Activated naive CD4-positive, alpha-beta T cell treated with anti-CD3 and anti-CD28 coated beads for 36 hours (primary cell): Measurements from ENCODE around the gene SLC19A1. TPM values are rescaled to one million over a fixed set of nuclear protein-coding genes. Genes with fewer than 3 reads are reported as not detected.

Experiments used
- CTCF ChIA-PET: fragments of 350-600 bp; sonication (Branson Sonifier 250); formaldehyde crosslinking; loops from one replicate; lab custom pipeline; 2021; ENCODE audit warnings: antibody characterized with exemption; lab: Charles Lee
- DNase-seq: peaks from one replicate; pipeline ENCODE4 v3.0.0-alpha.2; 2020
- H3K27ac Mint-ChIP-seq: one replicate; pipeline ENCODE4 v1.8.0; 2021; ENCODE audit warnings: mild to moderate bottlenecking, mixed read lengths
- H3K27me3 Mint-ChIP-seq: one replicate; pipeline ENCODE4 v1.8.0; 2021; ENCODE audit warnings: low read depth, mixed read lengths
- H3K36me3 Mint-ChIP-seq: one replicate; pipeline ENCODE4 v1.8.0; 2021; ENCODE audit warnings: low read depth, mixed read lengths
- H3K4me1 Mint-ChIP-seq: one replicate; pipeline ENCODE4 v1.8.0; 2021; ENCODE audit warnings: low read depth, mixed read lengths
- H3K4me3 Mint-ChIP-seq: one replicate; pipeline ENCODE4 v1.8.0; 2021; ENCODE audit warnings: mild to moderate bottlenecking, moderate library complexity, mixed read lengths
- H3K9me3 Mint-ChIP-seq: one replicate; pipeline ENCODE4 v1.8.0; 2021; ENCODE audit warnings: mixed read lengths
- intact Hi-C: fragments of 100-400 bp; cut with micrococcal nuclease; formaldehyde crosslinking; loops from one replicate; pipeline ENCODE4 v1.15.1; 2023
- total RNA-seq, 2 experiments: library from RNA; stranded (reverse); gene quantifications; one replicate each; pipeline ENCODE4 v1.2.3, GENCODE V29; 2021

Gene SLC19A1
- total RNA-seq, 2 experiments from 2014 or later, result 32.2 to 33.0 TPM

DNA sequence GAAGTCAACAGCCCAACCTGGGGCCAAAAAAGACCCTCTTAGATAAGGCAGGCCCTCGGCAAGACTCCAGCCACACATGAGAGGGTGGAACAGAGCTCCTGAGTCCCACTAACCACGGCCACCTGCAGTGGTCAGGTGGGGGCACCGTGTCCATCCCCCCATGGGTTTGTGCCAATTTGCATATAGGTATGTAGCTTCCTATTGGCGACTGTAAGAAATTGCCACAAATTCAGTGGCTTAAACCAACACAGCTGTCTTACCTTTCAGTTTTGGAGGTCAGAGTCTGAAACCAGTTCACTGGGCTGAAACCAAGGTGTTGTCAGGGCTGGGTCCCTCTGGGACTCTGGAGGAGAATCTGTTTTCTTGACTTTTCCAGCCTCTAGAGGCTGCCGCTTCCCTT is 77.9 kb downstream of the SLC19A1 start:
- intact Hi-C loops, result no loop called here
- no peak overlapping the region for H3K27ac Mint-ChIP-seq

DNA sequence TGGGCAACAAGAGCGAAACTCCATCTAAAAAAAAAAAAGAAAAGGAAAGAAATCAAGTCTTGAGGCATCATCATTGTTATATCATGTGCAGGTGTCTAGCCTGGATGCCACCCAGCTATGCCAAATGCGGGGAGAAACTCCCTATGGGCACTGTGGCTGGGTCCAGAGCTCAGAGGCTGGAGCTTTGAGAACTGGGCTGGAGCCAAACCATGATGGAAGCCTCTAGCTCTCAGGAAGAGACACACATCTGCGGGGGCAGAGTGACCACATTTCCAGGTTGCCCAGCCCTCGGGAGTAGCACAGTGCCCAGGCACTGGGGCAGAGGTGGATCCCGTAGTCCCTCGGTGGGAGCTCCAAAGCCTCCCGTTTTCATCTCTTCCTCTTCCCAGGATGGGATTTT is 78.4 kb downstream of the SLC19A1 start:
- Mint-ChIP-seq H3K4me1 (no peaks in the 10 kb centered on the region), H3K27me3 (no peaks in the 10 kb centered on the region), H3K9me3 (peaks cover 10% of the 10 kb centered on the region), H3K36me3 (no peaks in the 10 kb centered on the region), H3K27ac (no peak overlapping the region), H3K4me3 (no peak overlapping the region)
- DNase-seq, result no peak
- CTCF ChIA-PET, result interaction anchor here (0.9 kb wide), 1 partner anchor 13 kb away, joined by 3 read pairs; no protein-coding TSS in a partner anchor
- intact Hi-C loops, result no loop called here

More for the DNA sequence above, 77.9 kb downstream of the SLC19A1 start:
- Mint-ChIP-seq H3K4me1 (no peaks in the 10 kb centered on the region), H3K27me3 (no peaks in the 10 kb centered on the region), H3K9me3 (peaks cover 10% of the 10 kb centered on the region), H3K4me3 (no peak overlapping the region), H3K36me3 (no peaks in the 10 kb centered on the region)
- no peak for DNase-seq
- CTCF ChIA-PET, result interaction anchor here (0.9 kb wide), 1 partner anchor 13 kb away, joined by 3 read pairs; no protein-coding TSS in a partner anchor

DNA sequence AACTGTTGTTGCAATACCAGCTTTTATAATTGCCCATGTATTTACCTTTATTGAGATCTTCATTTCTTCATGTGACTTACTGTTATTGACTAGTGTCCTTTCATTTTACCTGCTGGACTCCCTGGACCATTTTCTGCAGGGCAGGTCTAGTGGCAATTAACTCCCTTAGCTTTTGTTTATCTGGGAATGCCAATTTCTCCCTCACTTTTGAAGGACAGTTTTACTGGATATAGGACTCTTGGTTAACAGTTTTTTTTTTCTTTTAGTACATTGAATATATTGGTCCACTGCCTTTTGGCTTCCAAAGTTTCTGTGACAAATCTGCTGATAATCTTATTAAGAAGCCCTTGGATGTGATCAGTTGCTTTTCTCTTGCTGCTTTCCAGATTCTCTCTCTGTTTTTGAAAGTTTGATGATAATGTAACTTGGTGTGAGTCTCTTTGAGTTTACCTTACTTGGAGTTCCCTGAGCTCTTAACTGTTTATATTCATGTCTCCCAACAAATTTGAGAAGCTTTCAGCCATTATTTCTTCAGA is 80.4 kb downstream of the SLC19A1 start:
- Mint-ChIP-seq H3K9me3 (peaks cover 10% of the 10 kb centered on the region), H3K4me3 (no peak overlapping the region), H3K4me1 (no peaks in the 10 kb centered on the region), H3K27ac (no peak overlapping the region), H3K27me3 (no peaks in the 10 kb centered on the region), H3K36me3 (no peaks in the 10 kb centered on the region)
- CTCF ChIA-PET, result interaction anchor here (1.2 kb wide), 1 partner anchor 22 kb away, joined by 3 read pairs; no protein-coding TSS in a partner anchor
- intact Hi-C loops, result no loop called here
- no peak for DNase-seq

DNA sequence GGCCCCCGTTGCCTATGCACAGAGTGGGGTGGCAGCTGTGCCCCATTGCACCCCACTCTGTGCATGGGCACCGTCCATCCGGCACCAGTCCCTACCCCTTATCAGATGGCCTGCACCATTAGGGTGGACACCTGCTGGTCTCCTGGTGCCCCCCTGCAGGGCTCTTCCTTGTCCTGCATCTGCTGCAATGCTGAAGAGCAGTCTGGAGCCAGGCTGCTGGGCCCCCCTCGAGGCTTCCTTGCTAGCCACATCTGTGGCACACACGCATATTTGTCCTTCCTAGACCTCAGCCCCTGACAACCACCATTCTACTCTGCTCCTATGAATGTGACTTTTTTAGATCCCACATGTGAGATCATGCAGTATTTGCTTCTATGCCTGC is 80.9 kb downstream of the SLC19A1 start:
- Mint-ChIP-seq H3K4me1 (no peaks in the 10 kb centered on the region), H3K9me3 (peaks cover 10% of the 10 kb centered on the region), H3K27ac (no peak overlapping the region), H3K27me3 (no peaks in the 10 kb centered on the region), H3K36me3 (no peaks in the 10 kb centered on the region), H3K4me3 (no peak overlapping the region)
- no peak for DNase-seq
- CTCF ChIA-PET, result interaction anchor here (1.2 kb wide), 1 partner anchor 21 kb away, joined by 3 read pairs; no protein-coding TSS in a partner anchor
- intact Hi-C loops, result no loop called here

DNA sequence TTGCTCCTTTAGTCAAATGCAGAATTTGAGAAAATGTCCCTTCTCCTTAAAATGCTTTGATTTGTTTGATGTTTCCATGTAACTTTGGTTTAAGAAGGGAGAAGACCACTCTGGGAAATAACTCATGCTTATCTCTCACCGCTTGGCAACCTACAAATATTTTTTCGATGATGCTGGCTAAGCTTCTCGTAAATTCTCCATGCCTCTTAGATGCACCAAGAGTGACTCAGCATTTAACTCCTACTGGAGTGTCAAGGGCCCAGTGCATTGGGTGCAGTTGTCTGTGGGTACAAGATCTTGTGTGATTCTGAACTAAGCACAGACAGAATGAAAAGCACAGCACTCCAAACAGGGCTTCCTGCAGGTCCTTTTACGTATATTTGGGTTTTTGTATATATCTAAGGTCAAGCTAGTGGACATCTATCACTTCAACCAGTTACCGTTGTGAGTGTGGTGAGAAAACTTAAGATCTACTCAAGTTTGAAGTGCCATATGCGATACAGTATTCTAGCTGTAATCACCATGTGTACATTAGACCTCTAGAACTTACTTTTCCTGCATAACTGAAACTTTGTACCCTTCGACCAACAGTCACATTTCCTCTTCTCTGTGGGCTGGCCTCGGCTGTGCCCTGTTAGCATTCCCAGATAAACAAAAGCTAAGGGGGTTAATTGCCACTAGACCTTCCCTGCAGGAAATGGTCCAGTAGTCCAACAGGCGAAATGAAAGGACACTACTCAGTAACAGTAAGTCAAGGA is 81.5 kb downstream of the SLC19A1 start:
- Mint-ChIP-seq H3K27me3 (no peaks in the 10 kb centered on the region), H3K4me1 (no peaks in the 10 kb centered on the region), H3K4me3 (no peak overlapping the region), H3K9me3 (peaks cover 10% of the 10 kb centered on the region), H3K36me3 (no peaks in the 10 kb centered on the region), H3K27ac (no peak overlapping the region)
- CTCF ChIA-PET, result interaction anchor here (1.2 kb wide), 1 partner anchor 21 kb away, joined by 3 read pairs; no protein-coding TSS in a partner anchor
- no peak for DNase-seq
- intact Hi-C loops, result no loop called here

DNA sequence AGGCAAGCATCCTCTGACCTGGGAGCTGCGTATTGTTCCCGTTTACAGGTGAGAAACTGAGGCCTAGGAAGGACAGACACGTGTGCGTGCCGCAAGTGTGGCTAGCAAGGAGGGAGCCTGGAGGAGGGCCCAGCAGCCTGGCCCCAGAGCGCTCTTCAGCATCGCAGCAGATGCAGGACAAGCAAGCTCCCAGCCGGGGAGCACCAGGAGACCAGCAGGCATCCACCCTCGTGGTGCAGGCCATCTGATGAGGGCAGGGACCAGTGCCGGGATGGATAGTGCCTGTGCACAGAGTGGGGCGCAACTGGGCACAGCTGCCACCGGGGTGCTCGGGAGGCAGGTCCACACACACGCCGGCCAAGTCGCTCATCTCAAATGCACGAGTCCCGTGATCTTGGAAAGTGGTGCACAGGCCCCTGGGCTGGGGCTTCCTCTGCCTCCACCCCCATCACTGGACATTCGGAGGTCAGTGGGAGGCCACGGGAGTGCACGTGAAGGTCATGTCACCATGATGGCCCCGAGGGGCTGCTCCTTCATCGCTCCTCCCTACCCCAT is 82.2 kb downstream of the SLC19A1 start:
- no peak overlapping the region for H3K27ac Mint-ChIP-seq
- no peak overlapping the region for H3K4me3 Mint-ChIP-seq
- H3K36me3 Mint-ChIP-seq, result no peaks in the 10 kb centered on the region
- no peak for DNase-seq
- peaks cover 10% of the 10 kb centered on the region for H3K9me3 Mint-ChIP-seq
- H3K4me1 Mint-ChIP-seq, result no peaks in the 10 kb centered on the region
- CTCF ChIA-PET, result no interaction called here
- intact Hi-C loops, result no loop called here
- H3K27me3 Mint-ChIP-seq, result no peaks in the 10 kb centered on the region

DNA sequence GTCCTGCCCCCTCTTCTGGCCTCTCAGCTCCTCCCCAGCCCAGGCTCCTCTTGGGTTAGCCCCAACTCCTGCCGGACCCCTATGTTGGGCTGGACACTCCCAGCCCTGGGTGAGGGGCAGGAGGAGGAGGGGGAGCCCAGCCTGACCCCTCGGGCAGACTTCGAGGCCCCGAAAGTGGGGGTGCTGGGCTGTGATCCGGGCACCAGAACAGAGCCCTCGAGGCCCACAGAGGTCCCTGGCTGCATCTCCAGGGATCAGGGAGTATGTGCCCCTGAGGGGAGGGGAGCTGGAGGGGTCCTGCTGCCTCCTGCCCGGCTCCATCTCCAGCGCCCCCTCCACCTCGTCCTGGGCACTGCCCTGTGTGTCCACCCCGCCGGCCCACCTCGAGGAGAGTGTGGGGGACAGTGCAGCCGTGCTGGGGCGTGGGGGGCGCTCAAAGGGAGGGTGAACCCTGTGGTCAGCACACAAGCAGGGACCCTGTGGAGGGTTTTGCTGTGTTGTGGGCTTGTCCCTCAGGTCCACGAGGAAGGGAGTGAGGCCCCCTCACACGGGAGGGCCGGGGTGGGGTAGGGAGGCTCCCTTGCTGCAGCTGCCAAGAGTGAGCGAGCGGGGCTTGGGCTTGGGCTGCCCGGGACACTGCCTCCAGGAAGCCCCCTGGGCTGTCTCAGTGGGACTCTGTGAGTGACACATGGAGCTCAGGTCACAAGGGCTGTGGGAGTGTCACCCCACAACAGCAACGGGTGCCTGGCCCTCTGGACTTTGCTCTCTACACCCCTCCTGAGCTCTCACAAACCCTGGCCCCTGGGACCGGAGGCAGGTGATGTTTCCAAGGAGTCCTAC is 82.8 kb downstream of the SLC19A1 start:
- no peak for DNase-seq
- H3K4me3 Mint-ChIP-seq, result no peak overlapping the region
- H3K36me3 Mint-ChIP-seq, result no peaks in the 10 kb centered on the region
- H3K27me3 Mint-ChIP-seq, result no peaks in the 10 kb centered on the region
- H3K27ac Mint-ChIP-seq, result no peak overlapping the region
- peaks cover 10% of the 10 kb centered on the region for H3K9me3 Mint-ChIP-seq
- intact Hi-C loops, result no loop called here
- no peaks in the 10 kb centered on the region for H3K4me1 Mint-ChIP-seq
- CTCF ChIA-PET, result no interaction called here

DNA sequence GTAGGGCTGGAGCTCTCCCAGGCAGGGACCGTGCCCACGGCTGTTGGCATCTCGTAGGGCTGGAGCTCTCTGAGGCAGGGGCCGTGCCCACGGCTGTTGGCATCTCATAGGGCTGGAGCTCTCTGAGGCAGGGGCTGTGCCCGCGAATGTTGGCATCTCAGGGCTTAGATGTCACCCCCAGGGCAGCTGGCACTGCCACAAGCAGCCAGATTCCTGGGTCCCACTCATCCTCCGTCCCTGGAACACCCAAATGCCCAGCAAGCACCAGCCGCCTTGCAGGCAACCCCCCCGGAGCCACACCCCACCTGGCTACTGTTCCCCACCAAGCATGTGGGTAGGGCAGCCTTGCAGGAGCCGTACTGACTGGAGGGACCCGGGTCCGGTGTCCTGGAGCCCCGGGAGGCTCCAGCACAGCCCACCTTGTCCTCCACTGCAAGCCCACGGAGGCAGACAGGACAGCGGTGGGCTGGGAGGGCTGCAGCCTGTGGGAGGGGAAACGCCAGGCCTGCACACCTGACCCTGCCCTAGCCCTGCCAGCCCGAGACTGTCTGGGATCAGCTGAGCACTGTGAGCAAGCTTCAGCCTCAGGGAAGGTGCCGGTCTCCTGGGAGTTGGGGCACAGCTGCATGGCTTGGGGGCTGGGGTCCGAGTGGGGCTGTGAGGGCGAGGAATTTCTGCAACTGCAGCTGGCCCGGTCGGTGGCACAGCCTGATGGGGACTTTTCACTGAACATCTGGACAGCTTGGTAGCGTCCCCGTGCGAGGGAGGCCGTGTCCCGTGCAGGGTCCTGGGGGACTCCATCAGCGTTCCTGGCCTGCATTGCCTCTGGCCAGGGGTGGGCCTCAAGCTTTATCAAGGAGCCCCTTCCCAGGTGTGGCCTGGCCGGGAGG is 83.7 kb downstream of the SLC19A1 start:
- no peaks in the 10 kb centered on the region for H3K4me1 Mint-ChIP-seq
- peaks cover 10% of the 10 kb centered on the region for H3K9me3 Mint-ChIP-seq
- CTCF ChIA-PET, result interaction anchor here (1.2 kb wide), 1 partner anchor 9 kb away, joined by 3 read pairs; no protein-coding TSS in a partner anchor
- no peak overlapping the region for H3K4me3 Mint-ChIP-seq
- H3K36me3 Mint-ChIP-seq, result no peaks in the 10 kb centered on the region
- H3K27me3 Mint-ChIP-seq, result no peaks in the 10 kb centered on the region
- H3K27ac Mint-ChIP-seq, result no peak overlapping the region
- no peak for DNase-seq
- intact Hi-C loops, result no loop called here

DNA sequence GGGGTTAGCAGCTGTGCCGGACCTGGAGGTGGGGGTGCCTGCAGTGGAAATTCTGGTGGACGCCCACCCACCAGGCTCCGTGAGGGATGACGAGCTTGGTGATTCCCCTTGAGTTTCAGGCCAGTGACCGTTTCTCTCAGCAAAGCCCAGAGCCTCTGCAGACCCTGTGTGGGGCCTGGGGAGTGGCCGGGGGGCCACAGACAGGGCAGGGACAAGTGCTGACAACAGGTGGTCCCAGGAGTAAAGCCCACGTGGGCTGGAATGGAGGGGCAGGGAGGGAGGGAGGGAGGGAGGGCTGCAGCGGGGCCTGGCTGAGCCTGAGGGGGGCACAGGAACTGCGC is 84.4 kb downstream of the SLC19A1 start:
- Mint-ChIP-seq H3K27ac (no peak overlapping the region), H3K27me3 (no peaks in the 10 kb centered on the region), H3K9me3 (peaks cover 10% of the 10 kb centered on the region), H3K4me3 (no peak overlapping the region), H3K4me1 (no peaks in the 10 kb centered on the region), H3K36me3 (no peaks in the 10 kb centered on the region)
- CTCF ChIA-PET, result interaction anchor here (1.2 kb wide), 1 partner anchor 10 kb away, joined by 3 read pairs; no protein-coding TSS in a partner anchor
- intact Hi-C loops, result no loop called here
- no peak for DNase-seq

DNA sequence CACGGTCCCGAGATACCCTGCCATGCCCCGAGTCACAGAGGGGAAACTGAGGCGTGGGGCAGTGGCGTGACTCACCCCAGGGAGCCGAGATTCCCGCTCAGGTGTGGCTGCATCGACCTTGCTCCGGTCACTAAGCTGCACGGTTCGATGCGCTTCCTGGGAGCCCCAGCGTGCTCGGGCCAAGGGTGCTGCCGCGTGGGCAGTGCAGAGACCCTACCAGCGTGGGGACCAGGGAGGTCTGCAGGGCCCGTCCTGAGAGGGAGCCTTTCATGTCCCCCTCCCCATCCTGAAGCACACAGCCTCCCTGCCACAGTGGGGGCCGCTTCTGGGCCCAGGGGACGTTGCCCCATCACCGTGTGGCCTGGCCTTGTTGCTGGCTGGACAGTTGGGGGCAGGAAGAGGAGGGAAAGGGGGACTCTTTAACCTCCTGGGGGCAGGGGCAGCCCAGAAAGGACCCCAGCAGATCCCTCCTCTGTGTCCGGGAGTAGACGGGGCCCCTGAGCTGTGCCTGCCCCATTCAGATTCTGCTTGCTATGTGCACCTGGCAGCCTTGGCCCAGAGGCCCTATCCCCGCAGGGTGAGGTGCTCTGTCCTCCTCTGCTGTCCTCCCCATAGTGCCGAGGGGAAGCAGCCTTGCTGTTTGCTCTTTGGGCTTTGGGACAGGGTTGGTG is 84.9 kb downstream of the SLC19A1 start:
- no peaks in the 10 kb centered on the region for H3K4me1 Mint-ChIP-seq
- no peak overlapping the region for H3K4me3 Mint-ChIP-seq
- H3K9me3 Mint-ChIP-seq, result peaks cover 9% of the 10 kb centered on the region
- no peak overlapping the region for H3K27ac Mint-ChIP-seq
- H3K36me3 Mint-ChIP-seq, result no peaks in the 10 kb centered on the region
- intact Hi-C loops, result no loop called here
- H3K27me3 Mint-ChIP-seq, result no peaks in the 10 kb centered on the region
- no peak for DNase-seq
- CTCF ChIA-PET, result interaction anchor here (1.2 kb wide), 1 partner anchor 10 kb away, joined by 3 read pairs; no protein-coding TSS in a partner anchor

DNA sequence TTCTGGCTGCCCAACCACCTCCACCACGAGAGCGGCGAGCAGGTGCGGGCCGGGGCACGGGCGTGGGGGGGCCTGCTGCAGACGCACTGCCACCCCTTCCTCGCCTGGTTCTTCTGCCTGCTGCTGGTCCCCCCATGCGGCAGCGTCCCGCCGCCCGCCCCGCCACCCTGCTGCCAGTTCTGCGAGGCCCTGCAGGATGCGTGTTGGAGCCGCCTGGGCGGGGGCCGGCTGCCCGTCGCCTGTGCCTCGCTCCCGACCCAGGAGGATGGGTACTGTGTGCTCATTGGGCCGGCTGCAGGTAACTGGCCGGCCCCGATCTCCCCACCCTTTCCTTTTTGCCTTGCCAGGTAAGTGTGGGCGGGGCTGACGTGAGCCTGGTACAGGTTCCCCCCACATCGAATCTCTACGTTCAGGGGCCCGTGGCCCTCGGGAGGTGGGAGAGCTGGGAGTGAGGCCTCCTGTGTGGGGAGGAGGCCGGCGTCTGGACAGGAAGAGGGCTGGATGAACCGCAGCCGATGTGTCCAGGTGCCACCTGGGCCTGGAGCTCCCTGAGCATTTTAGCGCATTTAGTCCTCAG is 85.6 kb downstream of the SLC19A1 start:
- Mint-ChIP-seq H3K4me1 (no peaks in the 10 kb centered on the region), H3K27ac (no peak overlapping the region), H3K4me3 (no peak overlapping the region), H3K27me3 (no peaks in the 10 kb centered on the region), H3K9me3 (peaks cover 3% of the 10 kb centered on the region), H3K36me3 (no peaks in the 10 kb centered on the region)
- CTCF ChIA-PET, result no interaction called here
- intact Hi-C loops, result no loop called here
- no peak for DNase-seq
